ENCODE results near the gene SHB. TPM values are rescaled to one million over a fixed set of nuclear protein-coding genes. Genes with fewer than 3 reads are reported as not detected.

SHB gene
- total and polyA plus RNA-seq, 2 of the 13 experiments (the other 11 are each of a cell fraction or from before 2014, with no cell fraction given), result 19.4 to 20.7 TPM

DNA sequence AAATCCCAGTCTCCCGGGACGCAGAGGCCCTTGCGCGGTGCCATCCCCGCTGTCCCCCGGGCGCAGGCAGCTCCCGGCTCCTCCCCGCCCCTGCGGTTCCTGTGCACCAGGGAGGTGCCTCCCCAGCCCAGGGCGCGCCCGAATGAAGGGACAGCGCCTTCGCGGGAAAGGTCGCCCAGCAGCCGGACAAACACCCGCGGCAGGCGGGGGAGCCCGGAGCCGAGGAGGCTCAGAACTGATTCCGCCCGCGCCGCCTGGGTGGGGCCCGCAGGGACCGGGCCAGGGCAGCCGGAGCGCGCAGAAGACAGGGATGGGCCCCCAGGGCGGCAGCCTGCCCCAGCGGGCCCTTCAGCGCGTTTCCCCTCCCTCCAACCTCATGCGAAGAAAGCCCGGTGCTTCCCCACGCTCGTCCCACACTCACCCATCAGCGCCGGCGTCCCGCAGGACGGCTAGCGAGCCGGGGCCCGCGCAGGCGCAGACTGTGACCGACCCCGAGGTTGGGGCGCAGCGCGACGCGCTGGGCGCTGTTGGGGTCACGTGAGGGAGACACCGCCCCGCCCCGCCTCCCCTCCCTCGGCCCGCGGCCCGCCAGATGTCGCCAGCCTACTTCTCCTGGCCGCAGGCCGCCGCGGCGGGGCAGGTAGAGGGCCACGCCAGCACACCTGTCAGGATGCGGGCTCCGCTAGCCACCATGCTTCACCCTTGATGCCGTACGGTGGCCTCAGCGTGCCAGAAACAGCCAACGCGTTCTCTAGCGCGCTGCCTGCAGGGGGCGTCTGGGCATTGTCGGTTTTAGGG, 165.2 kb downstream of the SHB start, which contains the start of gene SLC25A51 (continued):
- peak; percentile 87 for TF ChIP-seq ZBTB34 (CRISPR knock-in tag; IDR thresholded peaks at IDR 0.05)
- TF ChIP-seq RORA (CRISPR knock-in tag; IDR thresholded peaks at IDR 0.05), result no peak
- peak; percentile 86 for TF ChIP-seq ATF2 (CRISPR knock-in tag; IDR thresholded peaks at IDR 0.05)
- no peak for TF ChIP-seq NR2F2 (IDR thresholded peaks at IDR 0.05; ENCODE audit: borderline replicate concordance, low read depth)
- TF ChIP-seq BORCS8-MEF2B (CRISPR knock-in tag; IDR thresholded peaks at IDR 0.05), result peak; percentile 83
- TF ChIP-seq ZNF124 (CRISPR knock-in tag; IDR thresholded peaks at IDR 0.05), result no peak; the same call in 1 of the 2 replicates
- TF ChIP-seq ATF3 (CRISPR knock-in tag; IDR thresholded peaks at IDR 0.05), result 0 out of 2 replicates have a peak, but pooled peaks have one; percentile 10
- peak; percentile 88 for TF ChIP-seq GATAD2A (CRISPR knock-in tag; IDR thresholded peaks at IDR 0.05)
- peak; percentile 72 for TF ChIP-seq ELF3 (CRISPR knock-in tag; IDR thresholded peaks at IDR 0.05)
- no peak for TF ChIP-seq ZNF597 (CRISPR knock-in tag; IDR thresholded peaks at IDR 0.05)
- TF ChIP-seq ZBTB33 (CRISPR knock-in tag; IDR thresholded peaks at IDR 0.05), result peak; percentile 90
- peak; percentile 87; the same call in 1 of the 2 replicates for TF ChIP-seq ATF7-NPFF (CRISPR knock-in tag; IDR thresholded peaks at IDR 0.05; ENCODE audit: low read depth)
- TF ChIP-seq ZNF780A (CRISPR knock-in tag; IDR thresholded peaks at IDR 0.05), result peak; percentile 27; the same call in 1 of the 2 replicates
- no peak for TF ChIP-seq ZNF775 (CRISPR knock-in tag; IDR thresholded peaks at IDR 0.05; ENCODE audit: borderline replicate concordance)
- no peak for TF ChIP-seq GATA4 (IDR thresholded peaks at IDR 0.05; ENCODE audit: borderline replicate concordance, low read depth)
- no peak for TF ChIP-seq IRF1 (CRISPR knock-in tag; IDR thresholded peaks at IDR 0.05; ENCODE audit: low read depth)
- peak; percentile 90; the same call in 1 of the 2 replicates for TF ChIP-seq KDM1A (CRISPR knock-in tag; IDR thresholded peaks at IDR 0.05)
- peak; percentile 74 for TF ChIP-seq ZNF777 (CRISPR knock-in tag; IDR thresholded peaks at IDR 0.05)
- TF ChIP-seq ZNF644 (CRISPR knock-in tag; IDR thresholded peaks at IDR 0.05; ENCODE audit: low read depth), result peak; percentile 61; the same call in 1 of the 2 replicates
- TF ChIP-seq ZNF414 (CRISPR knock-in tag; IDR thresholded peaks at IDR 0.05), result peak; percentile 78

All from HepG2 (cell line).